PC-9 (cell line): ENCODE data around the gene C1orf56. TPM values are rescaled to one million over a fixed set of nuclear protein-coding genes. Genes with fewer than 3 reads are reported as not detected.

Experiments used
- BruUV-seq: library from RNA; stranded (reverse); fragments of 400-500 nt; replicated peaks from 2 replicates; lab custom pipeline; 2021; lab: Mats Ljungman, UMichigan
- CTCF ChIA-PET: fragments of 300-600 bp; sonication (Branson Sonifier 250); formaldehyde crosslinking; loops from one replicate; lab custom pipeline; 2022; ENCODE audit warnings: antibody characterized with exemption; lab: Charles Lee
- POLR2A ChIA-PET: fragments of 300-600 bp; sonication (Branson Sonifier 250); formaldehyde crosslinking; loops from one replicate; lab custom pipeline; 2022; ENCODE audit warnings: antibody characterized with exemption; ENCODE audit not compliant: unreplicated experiment; lab: Charles Lee
- DNase-seq, 2 experiments: peaks; one replicate each; pipeline versions ENCODE4 v3.0.0 to v3.0.0-alpha.2; 2015 to 2022; ENCODE audit warnings: mixed read lengths in 1 of 2
- H2AFZ ChIP-seq: fragments of 200-600 bp; sonication (generic); 2 replicates; pipeline ENCODE4 v1.8.1; 2017; ENCODE audit warnings: antibody characterized with exemption
- H3F3A ChIP-seq: fragments of 200-600 bp; sonication (generic); 2 replicates; pipeline ENCODE4 v1.8.1; 2017; ENCODE audit warnings: antibody characterized with exemption, mild to moderate bottlenecking, low read depth; ENCODE audit not compliant: insufficient read depth
- H3K27ac ChIP-seq: fragments of 200-600 bp; sonication (generic); 2 replicates; pipeline ENCODE4 v1.6.1; 2016; ENCODE audit warnings: mixed run types
- H3K27me3 ChIP-seq: fragments of 200-600 bp; sonication (generic); 2 replicates; pipeline ENCODE4 v1.6.1; 2016; ENCODE audit warnings: low read depth, mixed run types; ENCODE audit not compliant: insufficient read depth
- H3K36me3 ChIP-seq: fragments of 200-600 bp; sonication (generic); 2 replicates; pipeline ENCODE4 v1.6.1; 2016; ENCODE audit warnings: low read depth, mixed run types
- H3K4me1 ChIP-seq: fragments of 200-600 bp; sonication (generic); replicated peaks from 2 replicates; pipeline ENCODE4 v1.6.1; 2016; ENCODE audit warnings: mixed run types; ENCODE audit not compliant: insufficient read depth
- H3K4me2 ChIP-seq: fragments of 200-600 bp; sonication (generic); 2 replicates; pipeline ENCODE4 v1.6.1; 2017; ENCODE audit warnings: mixed run types
- H3K4me3 ChIP-seq: fragments of 200-600 bp; sonication (generic); 2 replicates; pipeline ENCODE4 v1.6.1; 2016; ENCODE audit warnings: mixed run types
- H3K79me2 ChIP-seq: fragments of 200-600 bp; sonication (generic); 2 replicates; pipeline ENCODE4 v1.6.1; 2017; ENCODE audit warnings: low read depth, mixed run types
- H3K9me2 ChIP-seq: fragments of 200-600 bp; sonication (generic); 2 replicates; pipeline ENCODE4 v1.8.1; 2017; ENCODE audit warnings: mild to moderate bottlenecking; ENCODE audit not compliant: insufficient read depth
- H3K9me3 ChIP-seq: fragments of 200-600 bp; sonication (generic); 2 replicates; pipeline ENCODE4 v1.8.1; 2016; ENCODE audit warnings: low read depth; ENCODE audit not compliant: insufficient read depth
- H4K20me1 ChIP-seq: fragments of 200-600 bp; sonication (generic); 2 replicates; pipeline ENCODE4 v1.8.1; 2017; ENCODE audit not compliant: insufficient read depth
- EZH2 ChIP-seq: fragments of 200-600 bp; sonication (generic); IDR thresholded peaks from 2 replicates; pipeline ENCODE4 v1.8.0; 2017; ENCODE audit warnings: antibody characterized with exemption, low read depth
- intact Hi-C: fragments of 100-400 bp; cut with micrococcal nuclease; formaldehyde crosslinking; loops from one replicate; pipeline ENCODE4 v1.10.0; 2022; ENCODE audit not compliant: unreplicated experiment
- total RNA-seq: library from RNA; stranded (reverse); gene quantifications from 2 replicates; pipeline ENCODE4 v1.2.3, GENCODE V29; 2021
- TF ChIP-seq, protein P1 (sequence below): fragments of 200-600 bp; sonication (generic); conservative IDR thresholded peaks from 2 replicates; pipeline ENCODE4 v1.6.1; 2017; ENCODE audit warnings: mixed run types, antibody characterized with exemption, mild to moderate bottlenecking, moderate library complexity

The C1orf56 gene
- total RNA-seq, 1 experiment from 2014 or later, result 1.8 TPM

DNA sequence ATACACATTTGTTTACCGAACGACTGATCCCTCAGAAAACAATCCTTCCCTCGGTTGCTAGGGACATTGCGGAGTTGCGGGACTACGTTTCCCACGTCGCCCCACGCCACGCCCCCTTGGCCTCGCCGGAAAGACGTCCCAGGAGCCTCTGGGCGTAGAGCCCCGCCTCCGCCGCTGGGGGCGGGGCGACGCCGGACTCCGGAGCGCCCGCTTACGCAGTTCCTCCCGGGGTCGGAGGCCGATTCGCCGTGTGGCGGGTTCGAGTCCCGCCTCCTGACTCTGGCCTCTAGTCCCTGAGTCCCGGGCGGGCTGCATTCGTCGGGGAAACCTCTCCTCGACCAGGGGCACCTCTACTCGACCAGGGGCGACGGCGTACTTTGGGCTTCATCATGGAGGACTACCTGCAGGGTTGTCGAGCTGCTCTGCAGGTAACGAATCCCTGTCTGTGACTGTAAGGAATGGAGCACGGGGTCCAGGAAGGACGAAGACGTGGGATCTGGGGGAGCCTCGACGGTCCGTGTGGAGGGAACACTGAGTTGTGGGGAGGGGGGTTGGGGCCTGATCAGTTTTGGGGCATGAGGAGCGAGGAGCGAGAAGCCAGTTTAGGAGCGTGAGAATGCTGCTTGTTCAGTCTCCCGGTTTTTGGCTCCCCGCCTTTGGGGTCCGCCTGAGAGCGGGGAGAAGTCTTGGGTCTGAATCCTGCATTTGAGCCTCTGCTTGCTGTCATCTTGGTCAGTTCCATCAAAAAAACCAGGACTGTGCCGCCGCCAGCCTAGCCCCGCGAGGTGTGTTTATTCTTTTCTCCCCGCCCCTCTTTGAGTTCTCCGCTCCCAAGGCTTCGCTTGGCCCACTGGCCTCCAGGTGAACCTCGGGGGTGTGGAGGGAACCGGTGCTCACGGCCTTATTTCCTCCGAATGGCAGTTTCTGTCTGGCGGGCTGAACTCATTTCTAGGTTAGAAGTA lies 39.0 kb upstream of the C1orf56 start, which contains the start of gene PRUNE1:
Gene PRUNE1, plus strand, starts transcription at position 206 of the 962 bp plus-strand sequence. Its CDS starts 184 bp downstream, at position 390.
- no peaks in the 10 kb centered on the region for H3K36me3 ChIP-seq
- no TSS peak for BruUV-seq
- TF ChIP-seq EZH2, result no peak
- TF ChIP-seq, protein P1, sequence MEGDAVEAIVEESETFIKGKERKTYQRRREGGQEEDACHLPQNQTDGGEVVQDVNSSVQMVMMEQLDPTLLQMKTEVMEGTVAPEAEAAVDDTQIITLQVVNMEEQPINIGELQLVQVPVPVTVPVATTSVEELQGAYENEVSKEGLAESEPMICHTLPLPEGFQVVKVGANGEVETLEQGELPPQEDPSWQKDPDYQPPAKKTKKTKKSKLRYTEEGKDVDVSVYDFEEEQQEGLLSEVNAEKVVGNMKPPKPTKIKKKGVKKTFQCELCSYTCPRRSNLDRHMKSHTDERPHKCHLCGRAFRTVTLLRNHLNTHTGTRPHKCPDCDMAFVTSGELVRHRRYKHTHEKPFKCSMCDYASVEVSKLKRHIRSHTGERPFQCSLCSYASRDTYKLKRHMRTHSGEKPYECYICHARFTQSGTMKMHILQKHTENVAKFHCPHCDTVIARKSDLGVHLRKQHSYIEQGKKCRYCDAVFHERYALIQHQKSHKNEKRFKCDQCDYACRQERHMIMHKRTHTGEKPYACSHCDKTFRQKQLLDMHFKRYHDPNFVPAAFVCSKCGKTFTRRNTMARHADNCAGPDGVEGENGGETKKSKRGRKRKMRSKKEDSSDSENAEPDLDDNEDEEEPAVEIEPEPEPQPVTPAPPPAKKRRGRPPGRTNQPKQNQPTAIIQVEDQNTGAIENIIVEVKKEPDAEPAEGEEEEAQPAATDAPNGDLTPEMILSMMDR, result no peak
- H3K4me2 ChIP-seq, result peak within 1 kb of the TSS; percentile 97
- no peaks in the 10 kb centered on the region for H4K20me1 ChIP-seq
- H2AFZ ChIP-seq, result peak within 1 kb of the TSS; percentile 94
- CTCF ChIA-PET, result no interaction called here
- H3K4me1 ChIP-seq, result peaks cover 50% of the 10 kb centered on the region
- H3K9me2 ChIP-seq, result no peaks in the 10 kb centered on the region
- POLR2A ChIA-PET, result interaction anchor here (0.7 kb wide), 1 partner anchor 313 kb away, joined by 16 read pairs; no protein-coding TSS in a partner anchor
- H3K4me3 ChIP-seq, result peak within 1 kb of the TSS; percentile 89
- DNase-seq, result peak; percentile 95
- H3K79me2 ChIP-seq, result peaks cover 24% of the 10 kb centered on the region
- H3K9me3 ChIP-seq, result no peaks in the 10 kb centered on the region
- H3K27me3 ChIP-seq, result no peaks in the 10 kb centered on the region
- peaks cover 28% of the 10 kb centered on the region for H3F3A ChIP-seq
- H3K27ac ChIP-seq, result peak within 1 kb of the TSS; percentile 68
- intact Hi-C loops, result loop anchor here (1.0 to 5.0 kb wide), 4 partner anchors 39 to 751 kb away; partner anchors contain the start of genes C1orf56, CA14, LYSMD1 and SCNM1

DNA sequence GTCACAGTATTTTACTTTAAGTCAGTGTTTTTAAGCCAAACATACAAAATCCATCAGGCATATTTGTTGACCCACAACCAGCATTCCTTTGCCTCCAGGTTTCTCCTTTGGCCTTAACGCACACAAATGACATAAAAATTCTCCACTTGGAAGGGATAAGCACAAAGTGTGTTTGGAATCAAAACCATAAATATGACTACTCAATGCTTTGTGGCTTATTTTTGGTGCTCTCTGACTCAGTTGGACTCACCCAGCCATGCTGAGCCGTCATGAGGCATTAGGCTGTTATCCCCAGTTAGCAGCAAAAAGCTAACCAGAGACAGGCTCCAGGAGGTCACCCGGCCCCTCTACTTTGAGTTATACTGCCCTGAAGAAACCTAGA lies 38.4 kb upstream of the C1orf56 start:
- Histone ChIP-seq H2AFZ (peak overlapping the region; percentile 94), H3K27ac (peak overlapping the region; percentile 61), H3K9me3 (no peaks in the 10 kb centered on the region), H3K27me3 (no peaks in the 10 kb centered on the region), H3F3A (peaks cover 27% of the 10 kb centered on the region), H3K79me2 (peaks cover 24% of the 10 kb centered on the region), H3K4me2 (peak overlapping the region; percentile 97), H3K4me1 (peaks cover 44% of the 10 kb centered on the region), H3K4me3 (peak overlapping the region; percentile 89), H4K20me1 (no peaks in the 10 kb centered on the region), H3K36me3 (no peaks in the 10 kb centered on the region), H3K9me2 (no peaks in the 10 kb centered on the region)
- no peak for DNase-seq
- intact Hi-C loops, result loop anchor here (5.0 kb wide), 3 partner anchors 158 to 752 kb away; partner anchors contain the start of genes CA14, LYSMD1 and SCNM1
- BruUV-seq, result TSS peak; percentile 39
- CTCF ChIA-PET, result no interaction called here
- no peak for TF ChIP-seq EZH2
- TF ChIP-seq, protein P1, result no peak
- POLR2A ChIA-PET, result no interaction called here

DNA sequence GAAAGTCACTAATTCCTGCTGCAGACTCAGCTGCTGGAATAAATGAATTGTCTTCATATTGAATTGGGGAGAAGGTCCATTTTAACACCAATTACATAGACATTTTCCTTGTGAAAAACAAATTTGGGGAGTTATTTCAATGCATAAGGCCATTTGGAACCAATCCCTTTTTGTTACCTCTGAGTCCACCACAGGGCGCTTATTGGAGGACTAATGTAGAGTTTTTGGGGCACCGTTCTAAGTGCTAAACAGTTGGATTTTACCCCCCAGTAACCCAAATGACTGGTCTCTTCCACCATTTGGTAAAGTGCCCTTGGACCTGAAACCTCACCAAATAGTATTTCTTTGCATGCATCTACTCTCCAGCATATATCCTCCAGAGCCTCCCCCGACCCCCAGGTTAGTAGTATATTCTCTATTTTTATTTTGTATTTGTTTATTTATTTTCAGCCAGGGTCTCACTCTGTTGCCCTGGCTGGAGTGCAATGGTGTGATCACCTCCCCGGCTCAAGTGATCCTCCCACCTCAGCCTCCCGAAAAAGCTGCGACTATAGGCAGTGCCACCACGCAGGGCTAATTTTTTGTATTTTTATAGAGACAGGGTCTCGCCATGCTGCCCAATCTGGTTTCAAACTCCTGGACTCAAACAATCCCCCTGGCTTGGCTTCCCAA lies 37.7 kb upstream of the C1orf56 start:
- Histone ChIP-seq H2AFZ (peak overlapping the region; percentile 94; the same call in 1 of the 2 replicates), H3K4me3 (peak overlapping the region; percentile 89), H3K4me2 (peak overlapping the region; percentile 97), H3K9me2 (no peaks in the 10 kb centered on the region), H3F3A (peaks cover 25% of the 10 kb centered on the region), H3K36me3 (no peaks in the 10 kb centered on the region), H3K4me1 (peaks cover 39% of the 10 kb centered on the region), H4K20me1 (no peaks in the 10 kb centered on the region), H3K27ac (peak overlapping the region; percentile 61), H3K9me3 (no peaks in the 10 kb centered on the region), H3K27me3 (no peaks in the 10 kb centered on the region), H3K79me2 (peaks cover 24% of the 10 kb centered on the region)
- no peak for DNase-seq
- CTCF ChIA-PET, result no interaction called here
- TF ChIP-seq EZH2, result no peak
- TF ChIP-seq, protein P1, result no peak
- intact Hi-C loops, result loop anchor here (5.0 kb wide), 3 partner anchors 157 to 753 kb away; partner anchors contain the start of genes CA14, LYSMD1 and SCNM1
- BruUV-seq, result no TSS peak
- POLR2A ChIA-PET, result no interaction called here
